Left ventricle myocardium inferior (tissue), 1 donor: ENCODE data around the gene GAS6. TPM values are rescaled to one million over a fixed set of nuclear protein-coding genes. Genes with fewer than 3 reads are reported as not detected.

ENCODE experiments used
- DNase-seq: peaks from one replicate; pipeline ENCODE4 v3.0.0-alpha.2; 2020
- H3K27ac ChIP-seq: fragments of 200-600 bp; replicated peaks from 2 replicates; pipeline ENCODE4 v1.8.0; 2021
- H3K27me3 ChIP-seq: fragments of 200-600 bp; 2 replicates; pipeline ENCODE4 v1.8.0; 2021; ENCODE audit warnings: low read depth
- H3K36me3 ChIP-seq: fragments of 200-600 bp; 2 replicates; pipeline ENCODE4 v1.8.0; 2021
- H3K4me1 ChIP-seq: fragments of 200-600 bp; 2 replicates; pipeline ENCODE4 v1.8.0; 2021
- H3K4me3 ChIP-seq: fragments of 200-600 bp; 2 replicates; pipeline ENCODE4 v1.8.0; 2021; ENCODE audit warnings: mild to moderate bottlenecking, moderate library complexity
- H3K9me3 ChIP-seq: fragments of 200-600 bp; replicated peaks from 2 replicates; pipeline ENCODE4 v1.8.0; 2021
- intact Hi-C: fragments of 100-400 bp; cut with micrococcal nuclease; formaldehyde crosslinking; loops from one replicate; pipeline ENCODE4 v1.11.0; 2022
- total RNA-seq: library from RNA; stranded (reverse); fragmentation: NEBNext Ultra II Directional; extraction: Animal tissue kit (Norgen Biotek cat#: 25700); gene quantifications from one replicate; pipeline ENCODE4 v1.2.1, GENCODE V29; 2021
- TF ChIP-seq, protein P1 (sequence below): fragments of 200-600 bp; IDR thresholded peaks from 2 replicates; pipeline ENCODE4 v1.8.0; 2021; ENCODE audit warnings: antibody characterized with exemption, mild to moderate bottlenecking, borderline replicate concordance
- donor health status: DM: no; HTN: yes; CAD: no; lungs with severe emphysema.

The GAS6 gene
- total RNA-seq, 1 donor from 2014 or later, result 186 TPM

DNA sequence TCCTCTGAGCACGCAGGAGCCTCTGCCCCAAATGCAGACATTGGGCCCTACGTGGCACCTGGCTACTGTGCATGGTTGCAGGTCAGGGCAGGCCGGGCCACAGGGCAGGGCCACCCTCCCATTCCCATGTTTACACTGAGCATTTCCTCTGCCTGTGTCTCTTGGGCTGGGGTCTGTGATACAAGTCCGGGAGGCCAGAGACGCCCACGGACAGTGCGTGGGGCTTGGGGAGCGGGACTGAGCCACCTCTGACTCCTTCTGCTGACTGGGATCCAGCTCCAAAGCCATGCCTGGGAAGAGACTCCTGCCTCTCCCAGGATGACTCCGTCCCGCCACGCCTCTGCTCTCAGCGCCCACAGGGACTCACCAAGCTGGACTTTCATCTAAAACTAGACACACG is 18.8 kb downstream of the GAS6 start:
- Histone ChIP-seq H3K9me3 (no peaks in the 10 kb centered on the region), H3K4me3 (no peak overlapping the region), H3K27ac (peak overlapping the region; percentile 15), H3K4me1 (peaks cover 94% of the 10 kb centered on the region), H3K36me3 (peaks cover 52% of the 10 kb centered on the region), H3K27me3 (no peaks in the 10 kb centered on the region)
- TF ChIP-seq, protein P1, sequence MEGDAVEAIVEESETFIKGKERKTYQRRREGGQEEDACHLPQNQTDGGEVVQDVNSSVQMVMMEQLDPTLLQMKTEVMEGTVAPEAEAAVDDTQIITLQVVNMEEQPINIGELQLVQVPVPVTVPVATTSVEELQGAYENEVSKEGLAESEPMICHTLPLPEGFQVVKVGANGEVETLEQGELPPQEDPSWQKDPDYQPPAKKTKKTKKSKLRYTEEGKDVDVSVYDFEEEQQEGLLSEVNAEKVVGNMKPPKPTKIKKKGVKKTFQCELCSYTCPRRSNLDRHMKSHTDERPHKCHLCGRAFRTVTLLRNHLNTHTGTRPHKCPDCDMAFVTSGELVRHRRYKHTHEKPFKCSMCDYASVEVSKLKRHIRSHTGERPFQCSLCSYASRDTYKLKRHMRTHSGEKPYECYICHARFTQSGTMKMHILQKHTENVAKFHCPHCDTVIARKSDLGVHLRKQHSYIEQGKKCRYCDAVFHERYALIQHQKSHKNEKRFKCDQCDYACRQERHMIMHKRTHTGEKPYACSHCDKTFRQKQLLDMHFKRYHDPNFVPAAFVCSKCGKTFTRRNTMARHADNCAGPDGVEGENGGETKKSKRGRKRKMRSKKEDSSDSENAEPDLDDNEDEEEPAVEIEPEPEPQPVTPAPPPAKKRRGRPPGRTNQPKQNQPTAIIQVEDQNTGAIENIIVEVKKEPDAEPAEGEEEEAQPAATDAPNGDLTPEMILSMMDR, result no peak
- intact Hi-C loops, result no loop called here
- DNase-seq, result peak; percentile 8

- Histone ChIP-seq H3K27ac (peak overlapping the region; percentile 71), H3K9me3 (no peaks in the 10 kb centered on the region), H3K4me3 (no peak overlapping the region), H3K4me1 (peaks cover 94% of the 10 kb centered on the region), H3K27me3 (no peaks in the 10 kb centered on the region), H3K36me3 (peaks cover 58% of the 10 kb centered on the region)
- intact Hi-C loops, result no loop called here
- TF ChIP-seq, protein P1, result no peak
- DNase-seq, result peak; percentile 13
These were observed 19.9 kb downstream of the GAS6 start for GRCh38 chr13:113843864-113844556.

GRCh38 chr13:113843063-113843654 is 20.7 kb downstream of the GAS6 start:
- no peaks in the 10 kb centered on the region for H3K27me3 ChIP-seq
- H3K36me3 ChIP-seq, result peaks cover 58% of the 10 kb centered on the region
- H3K4me1 ChIP-seq, result peaks cover 94% of the 10 kb centered on the region
- TF ChIP-seq, protein P1, result no peak
- intact Hi-C loops, result no loop called here
- H3K9me3 ChIP-seq, result no peaks in the 10 kb centered on the region
- peak; percentile 49 for DNase-seq
- peak overlapping the region; percentile 71 for H3K27ac ChIP-seq
- H3K4me3 ChIP-seq, result no peak overlapping the region

GRCh38 chr13:113842336-113843062 is 21.4 kb downstream of the GAS6 start:
- Histone ChIP-seq H3K27me3 (no peaks in the 10 kb centered on the region), H3K36me3 (peaks cover 56% of the 10 kb centered on the region), H3K27ac (peak overlapping the region; percentile 71), H3K4me3 (no peak overlapping the region), H3K4me1 (peaks cover 94% of the 10 kb centered on the region), H3K9me3 (no peaks in the 10 kb centered on the region)
- intact Hi-C loops, result no loop called here
- TF ChIP-seq, protein P1, result no peak
- peak; percentile 14 for DNase-seq

DNA sequence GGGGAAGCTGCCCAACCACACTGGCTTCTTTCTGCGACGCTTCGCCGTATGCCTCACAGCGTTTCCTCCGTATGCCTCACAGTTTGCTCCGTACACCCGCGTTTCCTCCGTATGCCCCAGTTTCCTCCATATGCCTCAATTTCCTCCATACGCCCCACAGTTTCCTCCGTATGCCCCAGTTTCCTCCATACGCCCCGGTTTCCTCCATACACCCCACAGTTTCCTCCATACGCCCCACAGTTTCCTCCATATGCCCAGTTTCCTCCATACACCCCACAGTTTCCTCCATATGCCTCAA is 22.6 kb downstream of the GAS6 start:
- H3K27ac ChIP-seq, result peak overlapping the region; percentile 97
- H3K9me3 ChIP-seq, result no peaks in the 10 kb centered on the region
- peaks cover 91% of the 10 kb centered on the region for H3K4me1 ChIP-seq
- DNase-seq, result no peak
- H3K4me3 ChIP-seq, result no peak overlapping the region
- intact Hi-C loops, result no loop called here
- H3K36me3 ChIP-seq, result peaks cover 44% of the 10 kb centered on the region
- H3K27me3 ChIP-seq, result no peaks in the 10 kb centered on the region
- TF ChIP-seq, protein P1, result no peak
